Left ventricle myocardium inferior (tissue), 1 donor: ENCODE results near the gene RILPL1. TPM values are rescaled to one million over a fixed set of nuclear protein-coding genes. Genes with fewer than 3 reads are reported as not detected.

ENCODE experiments used
- DNase-seq: peaks from one replicate; pipeline ENCODE4 v3.0.0-alpha.2; 2020
- H3K27ac ChIP-seq: fragments of 200-600 bp; replicated peaks from 2 replicates; pipeline ENCODE4 v1.8.0; 2021
- H3K27me3 ChIP-seq: fragments of 200-600 bp; 2 replicates; pipeline ENCODE4 v1.8.0; 2021; ENCODE audit warnings: low read depth
- H3K36me3 ChIP-seq: fragments of 200-600 bp; 2 replicates; pipeline ENCODE4 v1.8.0; 2021
- H3K4me1 ChIP-seq: fragments of 200-600 bp; 2 replicates; pipeline ENCODE4 v1.8.0; 2021
- H3K4me3 ChIP-seq: fragments of 200-600 bp; 2 replicates; pipeline ENCODE4 v1.8.0; 2021; ENCODE audit warnings: mild to moderate bottlenecking, moderate library complexity
- H3K9me3 ChIP-seq: fragments of 200-600 bp; replicated peaks from 2 replicates; pipeline ENCODE4 v1.8.0; 2021
- intact Hi-C: fragments of 100-400 bp; cut with micrococcal nuclease; formaldehyde crosslinking; loops from one replicate; pipeline ENCODE4 v1.11.0; 2022
- total RNA-seq: library from RNA; stranded (reverse); fragmentation: NEBNext Ultra II Directional; extraction: Animal tissue kit (Norgen Biotek cat#: 25700); gene quantifications from one replicate; pipeline ENCODE4 v1.2.1, GENCODE V29; 2021
- TF ChIP-seq, protein P1 (sequence below): fragments of 200-600 bp; IDR thresholded peaks from 2 replicates; pipeline ENCODE4 v1.8.0; 2021; ENCODE audit warnings: antibody characterized with exemption, mild to moderate bottlenecking, borderline replicate concordance
- donor health status: DM: no; HTN: yes; CAD: no; lungs with severe emphysema.

The RILPL1 gene
- total RNA-seq, 1 donor from 2014 or later, result 89.7 TPM

DNA sequence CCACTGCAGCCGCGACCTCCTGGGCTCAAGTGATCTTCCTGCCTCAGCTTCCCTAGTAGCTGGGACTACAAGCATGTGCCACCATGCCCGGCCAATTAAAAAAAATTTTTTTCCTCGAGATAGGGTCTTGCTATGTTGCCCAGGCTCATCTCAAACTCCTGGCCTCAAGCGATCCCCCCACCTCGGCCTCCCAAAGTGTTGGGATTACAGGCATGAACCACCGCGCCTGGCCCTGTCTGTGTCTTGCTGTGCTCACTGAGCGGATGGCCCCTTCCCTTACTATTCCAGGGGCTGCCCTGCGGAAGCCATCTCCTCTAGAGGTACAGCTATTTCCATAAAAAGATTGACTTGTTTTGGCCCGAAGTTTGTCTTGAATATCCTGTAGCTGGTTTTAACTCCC is 55.5 kb downstream of the RILPL1 start:
- H3K36me3 ChIP-seq, result peaks cover 37% of the 10 kb centered on the region
- no peak overlapping the region for H3K4me3 ChIP-seq
- DNase-seq, result no peak
- H3K27ac ChIP-seq, result peak overlapping the region; percentile 93
- peaks cover 73% of the 10 kb centered on the region for H3K4me1 ChIP-seq
- TF ChIP-seq, protein P1, sequence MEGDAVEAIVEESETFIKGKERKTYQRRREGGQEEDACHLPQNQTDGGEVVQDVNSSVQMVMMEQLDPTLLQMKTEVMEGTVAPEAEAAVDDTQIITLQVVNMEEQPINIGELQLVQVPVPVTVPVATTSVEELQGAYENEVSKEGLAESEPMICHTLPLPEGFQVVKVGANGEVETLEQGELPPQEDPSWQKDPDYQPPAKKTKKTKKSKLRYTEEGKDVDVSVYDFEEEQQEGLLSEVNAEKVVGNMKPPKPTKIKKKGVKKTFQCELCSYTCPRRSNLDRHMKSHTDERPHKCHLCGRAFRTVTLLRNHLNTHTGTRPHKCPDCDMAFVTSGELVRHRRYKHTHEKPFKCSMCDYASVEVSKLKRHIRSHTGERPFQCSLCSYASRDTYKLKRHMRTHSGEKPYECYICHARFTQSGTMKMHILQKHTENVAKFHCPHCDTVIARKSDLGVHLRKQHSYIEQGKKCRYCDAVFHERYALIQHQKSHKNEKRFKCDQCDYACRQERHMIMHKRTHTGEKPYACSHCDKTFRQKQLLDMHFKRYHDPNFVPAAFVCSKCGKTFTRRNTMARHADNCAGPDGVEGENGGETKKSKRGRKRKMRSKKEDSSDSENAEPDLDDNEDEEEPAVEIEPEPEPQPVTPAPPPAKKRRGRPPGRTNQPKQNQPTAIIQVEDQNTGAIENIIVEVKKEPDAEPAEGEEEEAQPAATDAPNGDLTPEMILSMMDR, result no peak
- intact Hi-C loops, result no loop called here
- no peaks in the 10 kb centered on the region for H3K27me3 ChIP-seq
- no peaks in the 10 kb centered on the region for H3K9me3 ChIP-seq

DNA sequence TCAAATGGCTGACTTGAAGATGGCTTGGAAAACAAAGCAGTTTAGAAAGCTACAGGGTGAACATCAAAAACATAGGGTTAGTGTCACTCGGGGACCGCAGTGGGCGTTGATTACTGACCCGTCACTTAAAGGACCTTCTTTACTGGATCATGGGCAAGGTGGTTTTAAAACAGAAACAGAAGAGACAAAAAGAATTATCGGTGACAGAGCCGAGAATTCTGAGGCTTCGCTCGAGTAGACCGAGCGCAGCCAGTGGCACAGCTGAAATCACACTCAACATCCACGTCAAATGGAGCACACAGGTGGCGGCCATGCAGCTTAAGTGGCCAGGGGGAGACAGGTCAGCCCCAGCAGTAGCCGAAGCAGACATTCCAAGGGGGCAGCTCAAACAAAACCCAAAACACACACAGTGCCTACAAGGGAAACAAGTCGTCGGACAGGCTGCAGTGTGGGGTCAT is 58.2 kb downstream of the RILPL1 start:
- intact Hi-C loops, result no loop called here
- Histone ChIP-seq H3K36me3 (peaks cover 52% of the 10 kb centered on the region), H3K9me3 (no peaks in the 10 kb centered on the region), H3K27ac (peak overlapping the region; percentile 93), H3K4me1 (peaks cover 84% of the 10 kb centered on the region), H3K27me3 (no peaks in the 10 kb centered on the region), H3K4me3 (peak overlapping the region; percentile 35)
- TF ChIP-seq, protein P1, result no peak
- DNase-seq, result no peak

DNA sequence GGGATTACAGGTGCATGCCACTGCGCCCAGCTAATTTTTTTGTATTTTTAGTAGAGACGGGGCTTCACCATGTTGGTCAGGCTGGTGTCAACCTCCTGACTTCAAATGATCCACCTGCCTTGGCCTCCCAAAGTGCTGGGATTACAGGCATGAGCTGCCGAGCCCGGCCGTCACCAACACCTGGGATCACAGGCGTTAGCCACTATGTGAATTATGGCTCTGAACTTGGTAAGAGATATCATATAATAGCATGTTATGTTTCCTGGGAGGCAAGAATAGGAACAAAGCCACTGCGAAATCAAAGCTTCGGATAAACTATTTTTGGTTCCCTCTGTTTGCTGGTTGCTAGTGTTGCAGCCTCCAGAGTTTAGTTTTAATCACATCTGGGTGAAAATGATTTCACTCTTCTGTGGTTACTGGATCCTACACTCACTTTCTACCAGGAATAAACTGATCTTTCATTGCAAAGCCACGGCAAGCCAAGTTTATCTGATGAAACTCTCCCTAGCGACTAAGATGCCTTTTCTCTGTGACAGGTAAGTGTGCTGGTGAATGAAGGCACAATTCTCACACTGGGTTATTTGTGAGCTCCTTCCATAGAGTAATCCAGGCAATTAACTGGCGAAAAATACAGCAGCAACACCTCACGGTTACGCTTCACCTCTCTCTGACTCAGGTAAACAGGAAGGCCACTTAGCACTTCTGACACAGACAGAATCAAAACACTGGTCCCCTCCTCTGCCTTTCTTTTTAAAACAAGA is 58.9 kb downstream of the RILPL1 start:
- no peaks in the 10 kb centered on the region for H3K27me3 ChIP-seq
- H3K4me1 ChIP-seq, result peaks cover 78% of the 10 kb centered on the region
- TF ChIP-seq, protein P1, result no peak
- H3K9me3 ChIP-seq, result no peaks in the 10 kb centered on the region
- H3K27ac ChIP-seq, result peak overlapping the region; percentile 93
- DNase-seq, result peak; percentile 45
- intact Hi-C loops, result no loop called here
- H3K36me3 ChIP-seq, result peaks cover 58% of the 10 kb centered on the region
- H3K4me3 ChIP-seq, result peak overlapping the region; percentile 35

DNA sequence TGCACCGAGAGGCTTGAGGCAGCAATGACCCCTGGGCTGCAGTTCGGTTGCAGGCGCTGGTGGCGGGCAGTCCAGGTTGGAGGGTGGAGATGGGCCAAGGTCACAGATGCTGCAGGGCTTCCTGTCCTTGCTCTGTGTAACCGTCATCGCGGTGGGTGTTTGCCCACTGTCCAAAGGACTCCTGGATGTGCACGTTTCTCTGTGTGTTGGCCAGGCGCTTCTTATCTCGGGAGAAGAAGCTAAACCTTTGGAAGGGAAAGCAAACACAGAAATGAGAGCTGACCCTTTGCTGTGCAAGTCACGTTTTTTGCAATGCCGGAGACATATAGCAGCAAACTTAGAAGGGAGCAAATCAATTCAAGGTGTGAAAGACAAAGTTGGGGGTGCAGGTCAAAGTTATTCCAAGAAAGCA is 61.1 kb downstream of the RILPL1 start:
- peak overlapping the region; percentile 93 for H3K27ac ChIP-seq
- intact Hi-C loops, result no loop called here
- TF ChIP-seq, protein P1, result no peak
- DNase-seq, result no peak
- H3K4me1 ChIP-seq, result peaks cover 63% of the 10 kb centered on the region
- H3K27me3 ChIP-seq, result no peaks in the 10 kb centered on the region
- H3K4me3 ChIP-seq, result no peak overlapping the region
- peaks cover 48% of the 10 kb centered on the region for H3K36me3 ChIP-seq
- H3K9me3 ChIP-seq, result no peaks in the 10 kb centered on the region

DNA sequence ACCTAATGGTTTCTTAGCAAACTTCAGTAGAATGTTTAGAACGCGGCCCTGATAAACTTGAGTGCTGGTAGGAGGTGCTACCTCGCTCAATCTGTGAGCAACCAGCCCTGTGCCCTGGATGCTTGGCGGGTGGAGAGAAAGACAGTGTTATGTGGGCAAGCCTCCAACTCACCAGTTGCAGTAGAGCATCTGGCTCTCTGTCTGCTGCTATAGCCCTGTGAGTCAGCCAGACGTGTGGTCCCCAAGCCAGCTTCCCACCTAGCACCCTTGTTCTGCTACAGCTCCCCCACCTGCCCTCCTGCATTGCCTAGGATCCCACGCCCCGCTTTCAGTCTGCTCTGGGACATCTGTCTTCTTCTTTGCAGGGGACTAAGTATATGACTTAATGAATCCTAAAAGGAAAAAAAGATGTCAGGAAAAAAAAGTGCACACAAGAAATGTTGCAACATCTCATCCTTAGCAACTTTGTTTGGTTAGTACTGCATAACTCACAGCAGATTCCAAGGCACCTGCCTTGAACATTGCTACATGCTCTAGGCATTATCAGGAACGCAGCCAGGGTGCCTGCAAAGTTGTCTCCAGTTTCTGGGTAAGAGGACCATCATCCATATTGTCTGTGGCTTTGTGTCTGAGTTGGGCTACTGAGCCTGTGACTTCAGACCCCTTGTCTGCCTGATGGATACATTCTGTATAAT is 62.0 kb downstream of the RILPL1 start:
- Histone ChIP-seq H3K9me3 (no peaks in the 10 kb centered on the region), H3K27ac (peak overlapping the region; percentile 93), H3K36me3 (peaks cover 43% of the 10 kb centered on the region), H3K27me3 (no peaks in the 10 kb centered on the region), H3K4me3 (no peak overlapping the region), H3K4me1 (peaks cover 66% of the 10 kb centered on the region)
- TF ChIP-seq, protein P1, result no peak
- peak; percentile 57 for DNase-seq
- intact Hi-C loops, result no loop called here
